ENCODE data around the gene ZNF438.

- TF ChIP-seq ZFX (IDR thresholded peaks at IDR 0.05), result no peak
- no peak for TF ChIP-seq CTCF (conservative IDR thresholded peaks at IDR 0.05)
Observed at GRCh38 chr10:30883751-30884150, 147.9 kb downstream of the ZNF438 start.
